HepG2 (cell line): ENCODE measurements around the gene LRP2.

Experiments
- CC2D1A ChIP-seq: sonication (generic); formaldehyde crosslinking; IDR thresholded peaks from 2 replicates; pipeline ENCODE4 v1.8.1; 2023; ENCODE audit warnings: mild to moderate bottlenecking, missing genetic modification reagents
- CTCF ChIP-seq: sonication (generic); formaldehyde crosslinking; IDR thresholded peaks from 2 replicates; pipeline ENCODE4 v1.5.0; 2020; ENCODE audit warnings: mild to moderate bottlenecking, missing genetic modification reagents, moderate library complexity
- EED ChIP-seq: sonication (generic); formaldehyde crosslinking; IDR thresholded peaks from 2 replicates; pipeline ENCODE4 v1.5.0; 2020; ENCODE audit warnings: mild to moderate bottlenecking, missing genetic modification reagents
- EP300 ChIP-seq, 3 experiments: sonication (generic) in 1 of 3; formaldehyde crosslinking in 1 of 3; IDR thresholded peaks; 2 replicates each; pipeline versions ENCODE4 v1.5.1 to v1.6.1; 2011 to 2020; ENCODE audit warnings: low read depth in 2 of 3, low read length in 2 of 3, borderline replicate concordance in 1 of 3, improper control_type of control experiment in 1 of 3, mild to moderate bottlenecking in 1 of 3, missing genetic modification reagents in 1 of 3, moderate library complexity in 1 of 3
- TCF12 ChIP-seq, 2 experiments: fragments of 450-650 bp in 1 of 2; sonication (generic) in 1 of 2; formaldehyde crosslinking in 1 of 2; IDR thresholded peaks; 2 replicates each; pipeline versions ENCODE4 v1.6.1 to v1.8.0; 2017 to 2022; ENCODE audit warnings: antibody characterized with exemption in 1 of 2, mild to moderate bottlenecking in 1 of 2, missing genetic modification reagents in 1 of 2, moderate library complexity in 1 of 2
- USF2 ChIP-seq, 2 experiments: sonication (generic) in 1 of 2; formaldehyde crosslinking in 1 of 2; IDR thresholded peaks; 2 replicates each; pipeline versions ENCODE4 v1.5.1 to v1.6.1; 2011 to 2020; ENCODE audit warnings: borderline replicate concordance in 1 of 2, low read depth in 1 of 2, low read length in 1 of 2, mild to moderate bottlenecking in 1 of 2, missing genetic modification reagents in 1 of 2, moderate library complexity in 1 of 2
- ZNF691 ChIP-seq: sonication (generic); formaldehyde crosslinking; IDR thresholded peaks from 2 replicates; pipeline ENCODE4 v1.4.0; 2020; ENCODE audit warnings: missing genetic modification reagents, low read depth, mild to moderate bottlenecking, borderline replicate concordance

GRCh38 chr2:169260846-169261642 is 101.3 kb downstream of the LRP2 start:
- TF ChIP-seq CTCF (CRISPR knock-in tag) = no peak
- no peak for TF ChIP-seq USF2 (IDR thresholded peaks at IDR 0.05; ENCODE audit: low read depth, low read length)
- TF ChIP-seq USF2 (CRISPR knock-in tag; IDR thresholded peaks at IDR 0.05; ENCODE audit: borderline replicate concordance) = no peak
- TF ChIP-seq TCF12 (IDR thresholded peaks at IDR 0.05) = no peak
- no peak for TF ChIP-seq TCF12 (CRISPR knock-in tag; IDR thresholded peaks at IDR 0.05)
- TF ChIP-seq ZNF691 (CRISPR knock-in tag) = no peak
- TF ChIP-seq EED (CRISPR knock-in tag) = no peak
- no peak for TF ChIP-seq CC2D1A (CRISPR knock-in tag)
- TF ChIP-seq EP300 (IDR thresholded peaks at IDR 0.05; ENCODE audit: low read depth in 2 of 2, low read length in 2 of 2) = no peak
- TF ChIP-seq EP300 (CRISPR knock-in tag; IDR thresholded peaks at IDR 0.05; ENCODE audit: borderline replicate concordance) = no peak
